HFF-Myc (cell line): ENCODE data around the gene AHI1.

ENCODE experiments used
- DNase-seq: peaks from one replicate; pipeline ENCODE4 v3.0.0-alpha.2; 2011; ENCODE audit warnings: low read depth; ENCODE audit errors: extremely low read depth
- H3K4me3 ChIP-seq: replicated peaks from 2 replicates; pipeline ENCODE4 v1.5.1; 2011; ENCODE audit warnings: low read depth, mild to moderate bottlenecking, control low read depth, low read length
- CTCF ChIP-seq: IDR thresholded peaks from 2 replicates; pipeline ENCODE4 v1.5.1; 2012; ENCODE audit warnings: mild to moderate bottlenecking, low read depth, low read length, control low read depth; ENCODE audit errors: missing control alignments

AHI1 gene

DNA sequence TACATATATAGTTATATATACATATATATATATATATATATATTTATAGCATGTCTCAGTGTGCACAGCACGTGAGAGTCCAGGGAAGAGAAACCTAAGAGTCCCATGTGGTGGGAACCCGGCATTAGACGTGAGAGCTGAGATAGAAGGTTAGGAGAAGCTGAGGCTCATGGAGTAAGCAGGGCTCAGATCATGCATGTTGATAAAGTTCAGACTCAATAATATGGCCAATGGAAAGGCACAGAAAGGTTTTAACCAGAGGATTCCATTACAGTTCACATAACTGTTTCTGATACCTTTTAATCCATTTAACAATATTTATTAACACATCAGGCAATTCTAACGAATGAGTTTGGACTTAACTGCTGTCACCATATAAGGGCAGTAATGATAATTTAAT is 173.0 kb downstream of the AHI1 start:
- no peak overlapping the region for H3K4me3 ChIP-seq
- TF ChIP-seq CTCF = no peak
- no peak for DNase-seq

- no peak for DNase-seq
- no peak for TF ChIP-seq CTCF
- no peak overlapping the region for H3K4me3 ChIP-seq
Observed at GRCh38 chr6:135323979-135324378, 173.6 kb downstream of the AHI1 start.

- no peak for TF ChIP-seq CTCF
- DNase-seq = no peak
- no peak overlapping the region for H3K4me3 ChIP-seq
Observed at GRCh38 chr6:135323202-135323668, 174.3 kb downstream of the AHI1 start.

GRCh38 chr6:135322427-135323201 is 174.9 kb downstream of the AHI1 start:
- no peak for TF ChIP-seq CTCF
- no peak for DNase-seq
- H3K4me3 ChIP-seq = no peak overlapping the region

DNA sequence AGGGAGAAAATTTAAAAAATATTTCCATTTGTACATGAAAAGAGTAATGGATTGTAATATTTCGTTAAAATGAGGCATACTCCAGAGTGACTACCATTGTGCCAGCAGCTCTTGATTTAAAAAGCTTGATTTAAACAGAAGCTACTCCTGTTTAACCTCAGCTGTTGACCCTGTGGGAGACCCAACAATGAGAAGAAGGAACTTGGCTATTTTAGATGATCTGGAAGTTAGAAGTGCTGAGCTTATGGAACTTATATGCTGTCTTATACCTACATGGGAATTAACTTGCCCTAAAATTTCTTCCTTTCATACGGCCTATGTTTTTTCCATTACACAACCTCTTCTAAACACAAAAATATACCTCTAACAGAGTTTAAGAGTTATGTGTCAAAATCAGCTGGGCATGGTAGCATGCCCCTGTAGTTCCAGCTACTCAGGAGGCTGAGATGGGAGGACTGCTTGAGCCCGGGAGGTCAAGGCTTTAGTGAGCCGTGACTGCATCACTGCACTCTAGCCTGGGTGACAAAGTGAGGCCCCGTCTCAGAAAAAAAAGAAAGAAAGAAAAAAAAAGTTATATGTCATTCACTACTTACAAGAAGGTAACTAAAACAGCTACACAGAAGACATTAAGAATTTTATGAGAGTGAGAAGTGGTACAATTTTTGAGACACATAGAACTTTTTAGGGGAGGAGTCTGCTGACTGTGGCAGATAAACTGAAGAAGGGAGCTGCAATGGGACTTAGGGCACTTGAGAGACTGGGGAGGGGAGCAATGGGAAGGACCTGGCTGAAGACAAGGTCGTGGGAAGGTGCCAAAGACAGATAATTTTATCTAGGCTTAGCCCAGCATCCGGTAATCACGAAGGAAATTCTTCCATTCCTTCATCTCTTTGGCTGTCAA is 176.6 kb downstream of the AHI1 start:
- no peak for DNase-seq
- TF ChIP-seq CTCF = no peak
- H3K4me3 ChIP-seq = no peak overlapping the region

DNA sequence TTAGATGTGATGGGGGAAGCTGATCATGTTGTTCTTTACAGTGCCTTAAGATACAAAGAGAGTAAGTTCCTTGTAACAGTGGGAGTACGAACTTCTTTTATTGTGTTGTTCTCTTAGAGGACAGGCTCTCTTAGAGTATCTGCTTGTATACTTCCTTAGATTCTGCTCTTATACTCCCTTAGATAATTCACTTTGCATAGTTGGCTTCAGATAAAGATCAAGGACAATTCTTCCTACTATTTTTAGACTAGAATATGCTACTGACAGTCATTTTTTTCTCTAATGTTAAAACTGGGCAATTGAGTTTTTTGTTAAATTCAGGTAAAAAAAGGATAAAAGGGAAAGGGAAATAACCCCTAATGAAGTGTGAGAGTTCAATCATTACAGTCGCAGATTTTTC is 177.7 kb downstream of the AHI1 start:
- DNase-seq = no peak
- no peak for TF ChIP-seq CTCF
- no peak overlapping the region for H3K4me3 ChIP-seq
